BE2C (cell line): Measurements from ENCODE around the gene SYP.
A peak's percentile ranks its signal among the peaks of the same experiment; 100 is the strongest.
"Not testable (repeated sequence)": the region's sequence is repeated elsewhere in the genome, so short reads cannot be mapped to it uniquely, and the experiment has no call there.

ENCODE experiments used
- DNase-seq: peaks from one replicate; pipeline ENCODE4 v3.0.0-alpha.2; 2020
- H3K27me3 ChIP-seq: fragments of 250-450 bp; sonication (Bioruptor Pico); 2 replicates; pipeline ENCODE4 v1.5.1; 2020; ENCODE audit warnings: mild to moderate bottlenecking
- H3K36me3 ChIP-seq: fragments of 250-450 bp; sonication (Bioruptor Pico); 2 replicates; pipeline ENCODE4 v1.5.1; 2020; ENCODE audit warnings: mild to moderate bottlenecking
- H3K4me1 ChIP-seq: fragments of 250-450 bp; sonication (Bioruptor Pico); 2 replicates; pipeline ENCODE4 v1.5.1; 2020
- H3K4me3 ChIP-seq: 2 replicates; pipeline ENCODE4 v1.5.1; 2011; ENCODE audit warnings: low read depth, low read length
- H3K9me3 ChIP-seq: fragments of 250-450 bp; sonication (Bioruptor Pico); 2 replicates; pipeline ENCODE4 v1.5.1; 2020
- CTCF ChIP-seq: IDR thresholded peaks from 2 replicates; pipeline ENCODE4 v1.5.1; 2012; ENCODE audit warnings: mild to moderate bottlenecking, low read depth, low read length

The SYP gene

GRCh38 chrX:49147936-49148335, 52.1 kb downstream of the SYP start:
- Histone ChIP-seq H3K4me1 (no peaks in the 10 kb centered on the region), H3K9me3 (no peaks in the 10 kb centered on the region), H3K27me3 (no peaks in the 10 kb centered on the region), H3K36me3 (no peaks in the 10 kb centered on the region), H3K4me3 (no peak overlapping the region)
- no peak for TF ChIP-seq CTCF
- DNase-seq = no peak

DNA sequence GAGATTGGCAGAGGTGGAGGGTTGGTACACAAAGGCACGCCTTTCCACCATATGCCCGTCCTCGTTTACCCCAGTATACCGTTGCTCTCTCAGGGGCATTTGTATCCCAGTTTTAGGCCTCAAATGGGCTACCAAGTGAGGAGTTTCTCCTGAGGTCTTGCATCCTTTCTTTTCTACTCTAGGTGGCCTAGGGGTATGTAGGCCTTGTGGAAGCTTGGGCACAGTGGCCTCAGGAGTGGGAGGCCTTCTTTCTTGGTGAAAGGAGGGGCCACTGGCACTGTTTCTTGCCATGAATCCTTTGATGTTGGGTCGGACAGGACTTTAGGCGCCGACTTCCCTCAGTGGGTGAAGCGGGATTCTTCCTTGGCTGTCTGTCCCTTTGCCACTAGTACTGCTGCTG, 52.7 kb downstream of the SYP start:
- no peaks in the 10 kb centered on the region for H3K27me3 ChIP-seq
- H3K4me1 ChIP-seq = no peaks in the 10 kb centered on the region
- no peak for DNase-seq
- no peaks in the 10 kb centered on the region for H3K36me3 ChIP-seq
- H3K4me3 ChIP-seq = no peak overlapping the region
- no peak for TF ChIP-seq CTCF
- no peaks in the 10 kb centered on the region for H3K9me3 ChIP-seq

- not testable (repeated sequence) for H3K4me3 ChIP-seq, H3K27me3 ChIP-seq, DNase-seq, H3K4me1 ChIP-seq, H3K9me3 ChIP-seq, H3K36me3 ChIP-seq
Observed at GRCh38 chrX:49143154-49143553, 56.8 kb downstream of the SYP start.

- not testable (repeated sequence) for H3K27me3 ChIP-seq, H3K9me3 ChIP-seq, H3K4me3 ChIP-seq, H3K4me1 ChIP-seq, H3K36me3 ChIP-seq, DNase-seq
- TF ChIP-seq CTCF = peak; percentile 59
Observed at GRCh38 chrX:49142264-49142663, 57.7 kb downstream of the SYP start.

GRCh38 chrX:49139713-49140112, 60.3 kb downstream of the SYP start:
- no peak for TF ChIP-seq CTCF
- Histone ChIP-seq H3K36me3 (no peaks in the 10 kb centered on the region), H3K4me3 (no peak overlapping the region), H3K4me1 (no peaks in the 10 kb centered on the region), H3K9me3 (no peaks in the 10 kb centered on the region), H3K27me3 (no peaks in the 10 kb centered on the region)
- DNase-seq = no peak
